Measurements from ENCODE around the gene REXO5. TPM values are rescaled to one million over a fixed set of nuclear protein-coding genes. Genes with fewer than 3 reads are reported as not detected.
"Not testable (repeated sequence)": the region's sequence is repeated elsewhere in the genome, so short reads cannot be mapped to it uniquely, and the experiment has no call there.

REXO5 gene
- 1 to 10 TPM; 5.2 to 6.6 (median 5.3) TPM for polyA plus RNA-seq (ENCODE audit: insufficient read length in 3 of 3)
- long read RNA-seq, donor 1, partial matches to known transcripts: 0 of 1 reads
- long read RNA-seq, donor 1, other reads (novel, unspliced or antisense): 0 of 1 reads
- long read RNA-seq, donor 2: 0 reads
- long read RNA-seq, donor 3: 0 reads
- long read RNA-seq, donor 4: 0 reads
- long read RNA-seq, donor 5: 0 reads
- long read RNA-seq, donor 6: 0 reads
- long read RNA-seq, donor 7: 0 reads
- long read RNA-seq, donor 8: 0 reads
- long read RNA-seq, donor 9: 0 reads
- long read RNA-seq, donor 10: 0 reads
- long read RNA-seq, donor 11: 0 reads
- long read RNA-seq, donor 12: 0 reads
- long read RNA-seq, donor 13: 0 reads
- long read RNA-seq, donor 14: 0 reads
- long read RNA-seq, donor 15: 0 reads
- long read RNA-seq, donor 16: 0 reads

GRCh38 chr16:20806168-20807050, at the start of gene REXO5, which contains the start of gene ERI2:
Gene REXO5, plus strand, starts transcription at chr16:20806527. Its CDS starts 427 bp downstream, at chr16:20806954.
Gene ERI2, minus strand, starts transcription at chr16:20806472. Its CDS starts 42 bp downstream, at chr16:20806430.
- DNase-seq (ENCODE audit: extremely low read depth in 1 of 11, low read depth in 9 of 11, low spot score in 4 of 11): peak; percentile 85 to 97 (median 95)

- peak in 2 of 11 donors; percentile 32 to 42 for DNase-seq (ENCODE audit: extremely low read depth in 1 of 11, low read depth in 9 of 11, low spot score in 4 of 11)
Measured at GRCh38 chr16:20760346-20760745, 46.0 kb upstream of the REXO5 start.

GRCh38 chr16:20761175-20761574, 45.2 kb upstream of the REXO5 start:
- DNase-seq (ENCODE audit: extremely low read depth in 1 of 11, low read depth in 9 of 11, low spot score in 4 of 11): no peak

GRCh38 chr16:20762404-20763123, 43.8 kb upstream of the REXO5 start:
- no peak for DNase-seq (ENCODE audit: extremely low read depth in 1 of 11, low read depth in 9 of 11, low spot score in 4 of 11)

GRCh38 chr16:20763461-20764232, 42.7 kb upstream of the REXO5 start, which contains the start of gene ACSM3:
Gene ACSM3, plus strand, starts transcription at chr16:20764014. Its CDS starts 6,021 bp downstream, at chr16:20770035.
- peak; percentile 69 to 95 (median 86) for DNase-seq (ENCODE audit: extremely low read depth in 1 of 11, low read depth in 9 of 11, low spot score in 4 of 11)

- DNase-seq (ENCODE audit: extremely low read depth in 1 of 11, low read depth in 9 of 11, low spot score in 4 of 11): not testable (repeated sequence)
Measured at GRCh38 chr16:20764448-20764847, 41.9 kb upstream of the REXO5 start.

- DNase-seq (ENCODE audit: extremely low read depth in 1 of 11, low read depth in 9 of 11, low spot score in 4 of 11): no peak
Measured at GRCh38 chr16:20765732-20766131, 40.6 kb upstream of the REXO5 start.

- no peak for DNase-seq (ENCODE audit: extremely low read depth in 1 of 11, low read depth in 9 of 11, low spot score in 4 of 11)
Measured at GRCh38 chr16:20766294-20766693, 40.0 kb upstream of the REXO5 start.

GRCh38 chr16:20767577-20767976, 38.8 kb upstream of the REXO5 start:
- DNase-seq (ENCODE audit: extremely low read depth in 1 of 11, low read depth in 9 of 11, low spot score in 4 of 11): no peak

- DNase-seq (ENCODE audit: extremely low read depth in 1 of 11, low read depth in 9 of 11, low spot score in 4 of 11): no peak
Measured at GRCh38 chr16:20768121-20768520, 38.2 kb upstream of the REXO5 start.

- no peak for DNase-seq (ENCODE audit: extremely low read depth in 1 of 11, low read depth in 9 of 11, low spot score in 4 of 11)
Measured at GRCh38 chr16:20768818-20769217, 37.5 kb upstream of the REXO5 start.

GRCh38 chr16:20773679-20774078, 32.6 kb upstream of the REXO5 start:
- DNase-seq (ENCODE audit: extremely low read depth in 1 of 11, low read depth in 9 of 11, low spot score in 4 of 11): no peak

GRCh38 chr16:20774703-20775362, 31.5 kb upstream of the REXO5 start:
- peak in 2 of 11 donors; percentile 18 to 22 for DNase-seq (ENCODE audit: extremely low read depth in 1 of 11, low read depth in 9 of 11, low spot score in 4 of 11)

- DNase-seq (ENCODE audit: extremely low read depth in 1 of 11, low read depth in 9 of 11, low spot score in 4 of 11): no peak
Measured at GRCh38 chr16:20781697-20782096, 24.6 kb upstream of the REXO5 start.

- DNase-seq (ENCODE audit: extremely low read depth in 1 of 11, low read depth in 9 of 11, low spot score in 4 of 11): no peak
Measured at GRCh38 chr16:20782470-20782869, 23.9 kb upstream of the REXO5 start.

GRCh38 chr16:20784204-20784603, 22.1 kb upstream of the REXO5 start:
- DNase-seq (ENCODE audit: extremely low read depth in 1 of 11, low read depth in 9 of 11, low spot score in 4 of 11): no peak

- DNase-seq (ENCODE audit: extremely low read depth in 1 of 11, low read depth in 9 of 11, low spot score in 4 of 11): no peak
Measured at GRCh38 chr16:20789130-20789529, 17.2 kb upstream of the REXO5 start.
